ENCODE data around the gene DOCK3.
"Not testable (repeated sequence)": the region's sequence is repeated elsewhere in the genome, so short reads cannot be mapped to it uniquely, and the experiment has no call there.

The DOCK3 gene

GRCh38 chr3:50805321-50805720 is 130.6 kb downstream of the DOCK3 start:
- no peak for DNase-seq (ENCODE audit: low spot score)

- DNase-seq (ENCODE audit: low spot score): no peak
Observed at GRCh38 chr3:50806031-50806430, 131.3 kb downstream of the DOCK3 start.

GRCh38 chr3:50806806-50807205 is 132.1 kb downstream of the DOCK3 start:
- peak; percentile 7 for DNase-seq (ENCODE audit: low spot score)

GRCh38 chr3:50807266-50807665 is 132.5 kb downstream of the DOCK3 start:
- DNase-seq (ENCODE audit: low spot score): peak; percentile 71

- no peak for DNase-seq (ENCODE audit: low spot score)
Observed at GRCh38 chr3:50811893-50812292, 137.2 kb downstream of the DOCK3 start.

- no peak for DNase-seq (ENCODE audit: low spot score)
Observed at GRCh38 chr3:50815844-50816243, 141.1 kb downstream of the DOCK3 start.

GRCh38 chr3:50816894-50817293 is 142.2 kb downstream of the DOCK3 start:
- no peak for DNase-seq (ENCODE audit: low spot score)

- DNase-seq (ENCODE audit: low spot score): no peak
Observed at GRCh38 chr3:50817756-50818529, 143.2 kb downstream of the DOCK3 start.

GRCh38 chr3:50819882-50820281 is 145.2 kb downstream of the DOCK3 start:
- DNase-seq (ENCODE audit: low spot score): no peak

- DNase-seq (ENCODE audit: low spot score): no peak
Observed at GRCh38 chr3:50825841-50826240, 151.1 kb downstream of the DOCK3 start.

- DNase-seq (ENCODE audit: low spot score): no peak
Observed at GRCh38 chr3:50830451-50830850, 155.7 kb downstream of the DOCK3 start.

GRCh38 chr3:50831009-50831408 is 156.3 kb downstream of the DOCK3 start:
- DNase-seq (ENCODE audit: low spot score): not testable (repeated sequence)

GRCh38 chr3:50840983-50841489 is 166.3 kb downstream of the DOCK3 start:
- DNase-seq (ENCODE audit: low spot score): no peak

GRCh38 chr3:50848308-50848707 is 173.6 kb downstream of the DOCK3 start:
- no peak for DNase-seq (ENCODE audit: low spot score)

GRCh38 chr3:50850639-50851511 is 176.1 kb downstream of the DOCK3 start:
- no peak for DNase-seq (ENCODE audit: low spot score)

- no peak for DNase-seq (ENCODE audit: low spot score)
Observed at GRCh38 chr3:50853936-50854335, 179.2 kb downstream of the DOCK3 start.

GRCh38 chr3:50862221-50862620 is 187.5 kb downstream of the DOCK3 start:
- peak; percentile 22 for DNase-seq (ENCODE audit: low spot score)

- DNase-seq (ENCODE audit: low spot score): no peak
Observed at GRCh38 chr3:50873376-50874157, 198.8 kb downstream of the DOCK3 start.

GRCh38 chr3:50874876-50875275 is 200.1 kb downstream of the DOCK3 start:
- DNase-seq (ENCODE audit: low spot score): not testable (repeated sequence)

- no peak for DNase-seq (ENCODE audit: low spot score)
Observed at GRCh38 chr3:50876947-50877346, 202.2 kb downstream of the DOCK3 start.

GRCh38 chr3:50882733-50883132 is 208.0 kb downstream of the DOCK3 start:
- not testable (repeated sequence) for DNase-seq (ENCODE audit: low spot score)

GRCh38 chr3:50883755-50884154 is 209.0 kb downstream of the DOCK3 start:
- no peak for DNase-seq (ENCODE audit: low spot score)
